SK-N-MC (cell line): ENCODE results near the gene ZNF524.
"Not testable (repeated sequence)": the region's sequence is repeated elsewhere in the genome, so short reads cannot be mapped to it uniquely, and the experiment has no call there.

Source experiments
- DNase-seq: peaks from one replicate; pipeline ENCODE4 v3.0.0-alpha.2; 2011; ENCODE audit warnings: low read depth, low spot score
- H3K27ac ChIP-seq: fragments of 200-600 bp; sonication (generic); 2 replicates; pipeline ENCODE4 v1.5.1; 2016; ENCODE audit warnings: mixed run types
- H3K36me3 ChIP-seq: fragments of 200-600 bp; sonication (generic); 2 replicates; pipeline ENCODE4 v1.6.1; 2017; ENCODE audit warnings: antibody characterized with exemption, low read length, mixed read lengths; ENCODE audit not compliant: insufficient read depth
- H3K4me3 ChIP-seq: fragments of 200-600 bp; sonication (generic); 2 replicates; pipeline ENCODE4 v1.5.1; 2016
- H3K9ac ChIP-seq: fragments of 200-600 bp; sonication (generic); 2 replicates; pipeline ENCODE4 v1.8.0; 2017; ENCODE audit warnings: mixed run types, mixed read lengths; ENCODE audit not compliant: insufficient read length
- H3K9me3 ChIP-seq: fragments of 200-600 bp; sonication (generic); 2 replicates; pipeline ENCODE4 v1.6.1; 2017; ENCODE audit warnings: low read depth, mild to moderate bottlenecking, antibody characterized with exemption, low read length, moderate library complexity, mixed read lengths
- EZH2 ChIP-seq: fragments of 200-600 bp; sonication (generic); IDR thresholded peaks from one replicate; pipeline ENCODE4 v1.6.1; 2017; ENCODE audit warnings: antibody characterized with exemption
- FOXP2 ChIP-seq: optimal IDR thresholded peaks from 2 replicates; pipeline ENCODE3; 2011; ENCODE audit warnings: mild to moderate bottlenecking, moderate library complexity; ENCODE audit not compliant: insufficient read depth; ENCODE audit errors: extremely low read length, control extremely low read depth
- POLR2AphosphoS5 ChIP-seq: IDR thresholded peaks from 2 replicates; pipeline ENCODE4 v1.6.1; 2012; ENCODE audit warnings: mild to moderate bottlenecking, low read depth, low read length, borderline replicate concordance

ZNF524 gene

DNA sequence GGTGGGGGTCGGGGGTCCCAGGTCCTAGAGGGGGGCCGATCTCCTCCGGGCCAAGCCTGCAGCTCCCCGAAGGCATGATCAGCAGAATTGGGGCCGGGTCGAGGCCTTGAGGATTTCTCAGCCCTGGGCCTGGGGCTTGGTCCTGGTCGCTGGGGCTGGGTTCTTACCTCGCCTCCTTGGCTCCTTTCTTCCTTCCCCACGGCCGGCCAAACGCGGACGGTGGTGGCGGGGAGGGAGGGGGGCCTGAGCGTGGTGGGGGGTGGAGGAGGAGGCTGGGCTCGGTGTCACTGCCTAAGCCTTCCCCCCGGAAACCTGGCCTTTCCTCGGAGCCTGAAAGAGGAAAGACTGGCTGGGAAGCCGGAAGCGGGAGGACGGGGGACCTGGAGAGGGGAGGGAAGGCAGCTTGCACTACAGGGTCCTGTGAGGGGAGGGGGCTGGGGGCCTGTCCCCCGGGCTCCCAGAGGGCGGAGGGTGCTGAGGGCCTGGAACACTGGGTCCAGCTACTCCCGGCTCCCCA is 19.4 kb upstream of the ZNF524 start, which contains the start of gene ZNF579:
ZNF579 (minus strand) TSS at position 221 of the 517 bp plus-strand sequence. CDS start 1,209 bp downstream, outside the sequence.
- no peak for DNase-seq
- Histone ChIP-seq H3K27ac (peak within 1 kb of the TSS; percentile 84; the same call in 1 of the 2 replicates), H3K4me3 (peak within 1 kb of the TSS; percentile 94), H3K9me3 (no peaks in the 10 kb centered on the region), H3K36me3 (peaks cover 15% of the 10 kb centered on the region; the same call in 1 of the 2 replicates), H3K9ac (peak within 1 kb of the TSS; percentile 96)
- TF ChIP-seq FOXP2 (no peak), POLR2AphosphoS5 (peak; percentile 56; the same call in 1 of the 2 replicates), EZH2 (no peak)

DNA sequence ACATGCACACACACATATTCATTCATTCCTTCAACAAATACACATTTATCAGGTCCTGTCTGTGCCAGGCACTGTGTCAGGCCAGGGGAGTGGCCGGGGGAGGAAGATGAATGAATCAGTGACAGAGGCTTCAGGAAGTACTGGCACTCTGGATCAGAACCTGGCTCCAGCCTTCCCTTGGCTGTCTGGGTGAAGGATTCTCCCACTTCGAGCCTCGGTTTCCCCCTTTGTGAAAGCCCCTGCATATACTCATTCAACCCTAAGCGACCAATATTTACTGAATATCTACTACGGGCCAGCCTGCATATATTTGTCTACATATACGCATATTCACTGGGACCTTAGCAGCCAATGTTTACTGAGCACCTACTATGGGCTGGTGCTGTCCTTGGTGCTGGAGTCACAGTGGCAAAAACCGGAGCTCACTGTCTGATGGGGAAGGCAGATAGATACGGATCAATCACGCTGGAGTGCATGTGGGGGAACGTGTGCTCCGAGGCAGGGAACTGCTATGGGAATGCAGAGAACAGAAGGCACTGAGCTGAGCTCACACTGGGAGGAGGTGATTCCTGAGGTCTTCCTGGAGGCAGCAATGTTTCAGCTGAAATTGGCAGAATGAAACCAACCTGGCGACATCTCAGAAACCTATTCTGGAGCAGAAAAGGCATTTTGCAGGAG is 18.8 kb upstream of the ZNF524 start:
- no peak overlapping the region for H3K27ac ChIP-seq
- peak overlapping the region; percentile 94 for H3K4me3 ChIP-seq
- H3K9ac ChIP-seq = peak overlapping the region; percentile 62
- no peaks in the 10 kb centered on the region for H3K9me3 ChIP-seq
- DNase-seq = no peak
- H3K36me3 ChIP-seq = peaks cover 15% of the 10 kb centered on the region; the same call in 1 of the 2 replicates
- TF ChIP-seq POLR2AphosphoS5 (no peak), EZH2 (no peak)

DNA sequence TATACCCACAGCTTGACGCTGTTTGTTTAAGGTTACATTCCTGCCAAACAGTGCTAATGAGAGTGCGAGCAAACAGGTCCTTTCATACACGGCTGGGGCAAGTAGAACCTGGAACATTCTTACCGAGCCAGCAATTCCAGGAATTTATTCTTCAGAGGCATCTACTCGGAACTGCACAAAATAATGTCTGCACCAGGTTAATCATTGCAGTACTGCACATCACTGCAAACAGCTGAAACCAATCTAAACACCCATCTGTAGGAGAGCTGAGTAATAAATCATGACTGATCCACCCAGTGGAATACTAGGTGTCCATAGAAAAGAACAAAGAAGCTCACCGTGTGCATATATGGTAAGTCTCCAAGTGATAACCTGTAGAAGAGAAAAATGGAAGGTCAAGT is 18.3 kb upstream of the ZNF524 start:
- TF ChIP-seq EZH2 (no peak), POLR2AphosphoS5 (no peak), FOXP2 (no peak)
- Histone ChIP-seq H3K27ac (no peak overlapping the region), H3K36me3 (peaks cover 14% of the 10 kb centered on the region; the same call in 1 of the 2 replicates), H3K4me3 (no peak overlapping the region), H3K9ac (no peak overlapping the region), H3K9me3 (no peaks in the 10 kb centered on the region)
- DNase-seq = no peak

- H3K27ac ChIP-seq, DNase-seq, H3K4me3 ChIP-seq, H3K9ac ChIP-seq, H3K9me3 ChIP-seq, H3K36me3 ChIP-seq: not testable (repeated sequence)
Observed at GRCh38 chr19:55582284-55582683, 17.8 kb upstream of the ZNF524 start.

GRCh38 chr19:55583897-55584296 is 16.2 kb upstream of the ZNF524 start:
- H3K4me3 ChIP-seq, H3K36me3 ChIP-seq, H3K9me3 ChIP-seq, DNase-seq, H3K9ac ChIP-seq: not testable (repeated sequence)
- H3K27ac ChIP-seq = peak overlapping the region; percentile 57; the same call in 1 of the 2 replicates

- peak overlapping the region; percentile 71 for H3K9ac ChIP-seq
- TF ChIP-seq EZH2 (no peak), POLR2AphosphoS5 (no peak), FOXP2 (no peak)
- no peaks in the 10 kb centered on the region for H3K9me3 ChIP-seq
- H3K36me3 ChIP-seq = no peaks in the 10 kb centered on the region
- DNase-seq = no peak
- peak overlapping the region; percentile 66; the same call in 1 of the 2 replicates for H3K4me3 ChIP-seq
- H3K27ac ChIP-seq = peak overlapping the region; percentile 96
Observed at GRCh38 chr19:55584871-55585270, 15.2 kb upstream of the ZNF524 start.

DNA sequence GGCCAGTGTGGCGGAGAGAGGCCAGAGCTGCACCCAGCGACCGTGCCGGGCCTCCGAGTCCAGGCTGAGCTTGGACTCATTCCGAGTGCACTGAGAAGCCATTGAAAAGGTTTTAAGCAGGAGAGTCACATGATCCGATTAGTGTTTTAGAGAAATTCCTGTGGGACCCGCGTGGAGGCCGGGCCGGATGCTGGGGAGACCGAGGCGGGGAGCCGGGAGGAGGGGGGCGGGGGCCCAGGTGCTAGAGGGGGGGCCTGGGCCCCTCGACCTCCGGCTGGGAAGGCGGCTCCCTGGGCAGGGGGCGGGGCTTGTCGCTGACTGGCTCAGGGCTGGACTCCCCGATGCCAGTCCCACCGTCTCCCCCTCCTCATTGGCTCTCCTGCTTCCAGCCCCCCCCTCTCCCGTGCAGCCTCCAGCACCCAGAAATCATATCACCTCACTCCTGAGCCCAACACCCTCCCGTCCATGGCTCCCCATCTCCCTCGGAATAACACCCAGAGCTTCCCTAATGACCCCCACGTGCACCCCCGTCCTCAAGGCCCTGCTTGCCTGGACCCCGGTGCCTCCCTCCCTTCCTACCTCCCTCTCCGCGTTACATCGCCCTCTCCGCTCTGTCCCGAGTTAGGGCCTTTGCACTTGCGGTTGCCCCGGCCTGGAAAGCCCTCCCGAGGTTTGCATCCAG is 14.3 kb upstream of the ZNF524 start:
- Histone ChIP-seq H3K9me3 (no peaks in the 10 kb centered on the region), H3K9ac (peak overlapping the region; percentile 71), H3K4me3 (peak overlapping the region; percentile 66), H3K36me3 (no peaks in the 10 kb centered on the region), H3K27ac (peak overlapping the region; percentile 96)
- no peak for TF ChIP-seq EZH2
- TF ChIP-seq FOXP2 = no peak
- TF ChIP-seq POLR2AphosphoS5 = peak; percentile 56; the same call in 1 of the 2 replicates
- DNase-seq = no peak

DNA sequence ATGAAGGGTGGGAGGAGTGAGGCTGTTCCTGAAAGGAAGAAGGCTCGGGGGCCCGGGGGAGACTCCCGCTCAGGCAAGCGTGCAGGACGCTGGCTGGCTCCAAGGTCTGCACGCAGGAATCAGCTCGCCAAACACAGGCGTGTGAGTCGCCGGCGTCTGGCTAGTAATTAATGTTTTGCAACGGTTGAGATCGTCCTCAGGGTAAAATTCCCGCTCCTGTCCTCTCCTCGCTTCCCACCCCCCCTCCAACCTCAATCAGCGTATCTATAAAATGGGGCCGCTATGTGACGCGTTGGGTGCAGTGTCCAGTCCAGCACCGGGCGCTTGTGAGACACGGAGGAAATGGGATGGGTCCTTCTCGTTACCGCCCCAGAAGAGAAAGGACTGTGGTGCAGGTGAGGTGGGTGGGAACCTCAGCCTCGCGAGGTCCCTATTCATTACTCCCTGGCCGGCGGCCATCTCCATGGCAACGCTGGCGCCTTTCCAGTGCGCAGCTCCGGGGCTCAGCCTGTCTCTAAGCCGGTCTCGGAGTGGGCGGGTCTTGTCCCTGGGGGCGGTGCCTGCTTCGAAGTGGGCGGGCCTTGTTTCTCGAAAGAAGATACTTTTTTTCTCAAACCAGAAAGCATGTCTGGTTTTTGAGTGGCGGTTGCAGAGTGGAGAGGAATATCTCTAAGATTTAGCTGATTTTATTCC is 13.0 kb upstream of the ZNF524 start:
- Histone ChIP-seq H3K36me3 (no peaks in the 10 kb centered on the region), H3K4me3 (peak overlapping the region; percentile 74), H3K9ac (peak overlapping the region; percentile 29), H3K9me3 (no peaks in the 10 kb centered on the region), H3K27ac (peak overlapping the region; percentile 96)
- peak; percentile 77 for DNase-seq
- TF ChIP-seq EZH2 = no peak
- peak; percentile 54 for TF ChIP-seq POLR2AphosphoS5
